GM12892 (cell line): Measurements from ENCODE around the gene DOCK10.

Experiments
- POLR2A ChIP-seq: IDR thresholded peaks from 2 replicates; pipeline ENCODE4 v1.6.1; 2011; ENCODE audit warnings: low read depth, low read length, control low read depth
- POLR2AphosphoS5 ChIP-seq: IDR thresholded peaks from 2 replicates; pipeline ENCODE4 v1.6.1; 2011; ENCODE audit warnings: low read depth, low read length, control low read depth
- TAF1 ChIP-seq: IDR thresholded peaks from 2 replicates; pipeline ENCODE4 v1.6.1; 2011; ENCODE audit warnings: low read depth, mild to moderate bottlenecking, control low read depth, low read length, borderline replicate concordance

GRCh38 chr2:224975761-224976160, 66.5 kb downstream of the DOCK10 start:
- TF ChIP-seq TAF1 (no peak), POLR2AphosphoS5 (no peak), POLR2A (no peak)
